GM12874 (cell line): Measurements from ENCODE around the gene CLNK.

ENCODE experiments used
- TF ChIP-seq, protein P1 (sequence below): IDR thresholded peaks from 2 replicates; pipeline ENCODE4 v1.5.1; 2011; ENCODE audit warnings: low read depth, mild to moderate bottlenecking, control low read depth, low read length, moderate library complexity; ENCODE audit not compliant: insufficient read depth

The CLNK gene

GRCh38 chr4:10577508-10578426, 106.8 kb downstream of the CLNK start:
- TF ChIP-seq, protein P1, sequence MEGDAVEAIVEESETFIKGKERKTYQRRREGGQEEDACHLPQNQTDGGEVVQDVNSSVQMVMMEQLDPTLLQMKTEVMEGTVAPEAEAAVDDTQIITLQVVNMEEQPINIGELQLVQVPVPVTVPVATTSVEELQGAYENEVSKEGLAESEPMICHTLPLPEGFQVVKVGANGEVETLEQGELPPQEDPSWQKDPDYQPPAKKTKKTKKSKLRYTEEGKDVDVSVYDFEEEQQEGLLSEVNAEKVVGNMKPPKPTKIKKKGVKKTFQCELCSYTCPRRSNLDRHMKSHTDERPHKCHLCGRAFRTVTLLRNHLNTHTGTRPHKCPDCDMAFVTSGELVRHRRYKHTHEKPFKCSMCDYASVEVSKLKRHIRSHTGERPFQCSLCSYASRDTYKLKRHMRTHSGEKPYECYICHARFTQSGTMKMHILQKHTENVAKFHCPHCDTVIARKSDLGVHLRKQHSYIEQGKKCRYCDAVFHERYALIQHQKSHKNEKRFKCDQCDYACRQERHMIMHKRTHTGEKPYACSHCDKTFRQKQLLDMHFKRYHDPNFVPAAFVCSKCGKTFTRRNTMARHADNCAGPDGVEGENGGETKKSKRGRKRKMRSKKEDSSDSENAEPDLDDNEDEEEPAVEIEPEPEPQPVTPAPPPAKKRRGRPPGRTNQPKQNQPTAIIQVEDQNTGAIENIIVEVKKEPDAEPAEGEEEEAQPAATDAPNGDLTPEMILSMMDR = no peak

- TF ChIP-seq, protein P1 = no peak
These were observed 107.5 kb downstream of the CLNK start for GRCh38 chr4:10577018-10577417.

GRCh38 chr4:10576236-10576635, 108.3 kb downstream of the CLNK start:
- TF ChIP-seq, protein P1 = no peak

GRCh38 chr4:10575414-10575813, 109.2 kb downstream of the CLNK start:
- TF ChIP-seq, protein P1 = no peak

DNA sequence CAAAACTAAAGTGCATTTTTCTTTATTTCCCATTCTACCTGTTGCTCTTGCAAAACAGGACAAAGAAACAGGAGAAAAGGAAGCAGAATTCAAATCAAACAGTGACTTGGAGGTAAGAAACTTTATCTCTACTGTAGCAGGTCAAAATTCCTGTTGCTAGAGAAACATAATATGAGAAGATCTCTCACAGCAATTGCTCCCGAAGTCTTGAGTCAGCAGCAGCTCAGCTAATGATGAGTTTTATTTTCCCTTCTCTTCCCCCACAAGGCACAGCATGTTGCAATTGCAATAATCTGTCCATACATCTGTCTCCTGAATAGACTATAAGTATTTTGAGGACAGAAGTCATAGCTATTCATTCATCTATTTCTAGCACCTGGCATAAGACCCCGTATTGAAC, 112.7 kb downstream of the CLNK start:
- TF ChIP-seq, protein P1 = no peak

DNA sequence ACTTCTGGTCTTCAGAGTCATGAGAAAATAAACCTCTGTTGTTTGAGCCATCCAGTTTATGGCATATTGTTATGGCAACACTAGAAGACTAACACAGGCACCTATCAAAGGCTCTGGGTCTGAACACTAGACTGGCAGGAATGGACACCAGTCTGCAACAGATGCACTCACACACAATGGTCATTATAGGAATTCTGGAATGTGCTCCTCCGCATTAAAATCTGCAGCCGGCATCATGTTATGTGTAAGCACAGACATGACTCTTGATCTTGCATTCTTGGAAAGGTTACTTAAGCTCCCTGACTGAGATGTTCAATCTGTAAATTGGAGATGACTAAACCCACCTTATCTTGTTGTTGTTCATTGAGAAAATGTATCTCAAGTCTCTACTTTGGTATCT, 115.1 kb downstream of the CLNK start:
- TF ChIP-seq, protein P1 = no peak

- TF ChIP-seq, protein P1 = no peak
These were observed 116.8 kb downstream of the CLNK start for GRCh38 chr4:10567766-10568165.
